Vagina (tissue), 2 donors: ENCODE measurements around the gene KRTAP2-1.

Experiments
- CTCF ChIP-seq, 3 experiments: fragments of 450-650 bp in 2 of 3; fragments of 200-600 bp in 1 of 3; sonication (generic) in 1 of 3; IDR thresholded peaks; one replicate each; pipeline ENCODE4 v1.5.1; 2017 to 2019; ENCODE audit warnings: antibody characterized with exemption in 3 of 3, mild to moderate bottlenecking in 2 of 3, moderate library complexity in 2 of 3
- POLR2A ChIP-seq, 2 donors: fragments of 450-650 bp; IDR thresholded peaks; one replicate each; pipeline ENCODE4 v1.6.1; 2017; ENCODE audit warnings: antibody characterized with exemption in 2 of 2, mild to moderate bottlenecking in 2 of 2, moderate library complexity in 2 of 2

GRCh38 chr17:41065829-41066624 lies 18.9 kb upstream of the KRTAP2-1 start, which contains the start of gene KRTAP2-4:
- no peak for TF ChIP-seq CTCF (IDR thresholded peaks at IDR 0.05)
- TF ChIP-seq POLR2A (IDR thresholded peaks at IDR 0.05) = no peak
